Measurements from ENCODE around the gene TRIO.

GRCh38 chr5:14301186-14301585 is 158.0 kb downstream of the TRIO start:
- TF ChIP-seq CTCF (IDR thresholded peaks at IDR 0.05 in 2 of 3, conservative IDR thresholded peaks at IDR 0.05 in 1 of 3; ENCODE audit: borderline replicate concordance in 1 of 3, insufficient read depth in 1 of 3, low read depth in 2 of 3, low read length in 2 of 3) (no peak), POLR2AphosphoS5 (IDR thresholded peaks at IDR 0.05; ENCODE audit: low read depth, low read length) (no peak), EZH2 (IDR thresholded peaks at IDR 0.05) (no peak), ZBTB33 (IDR thresholded peaks at IDR 0.05; ENCODE audit: extremely low read depth, insufficient replicate concordance, low read length) (no peak), EZH2phosphoT487 (IDR thresholded peaks at IDR 0.05; ENCODE audit: borderline replicate concordance) (no peak), POLR2A (IDR thresholded peaks at IDR 0.05; ENCODE audit: borderline replicate concordance, extremely low read depth, insufficient read depth, insufficient read length) (no peak), SRF (IDR thresholded peaks at IDR 0.05; ENCODE audit: low read depth) (no peak), RAD21 (IDR thresholded peaks at IDR 0.05; ENCODE audit: low read depth) (no peak), SIN3A (IDR thresholded peaks at IDR 0.05; ENCODE audit: low read depth) (no peak), TCF7L2 (IDR thresholded peaks at IDR 0.05; ENCODE audit: borderline replicate concordance, extremely low read depth, insufficient read depth, insufficient read length) (no peak), ATF3 (IDR thresholded peaks at IDR 0.05) (no peak), ZNF274 (IDR thresholded peaks at IDR 0.05; ENCODE audit: low read depth, low read length) (no peak)

All from HCT116 (cell line).